GM12891 (cell line): ENCODE data around the gene PRSS48.

Experiments
- PAX5 ChIP-seq: IDR thresholded peaks from 2 replicates; pipeline ENCODE4 v1.6.1; 2011; ENCODE audit warnings: low read length, moderate library complexity, mild to moderate bottlenecking; ENCODE audit not compliant: insufficient read depth, severe bottlenecking
- POLR2A ChIP-seq: IDR thresholded peaks from 2 replicates; pipeline ENCODE4 v1.6.1; 2011; ENCODE audit warnings: low read depth, low read length, control low read depth

- TF ChIP-seq POLR2A, result no peak
- no peak for TF ChIP-seq PAX5
Observed at GRCh38 chr4:151318307-151319006, 41.5 kb downstream of the PRSS48 start.
